HG03460 (cell line): ENCODE measurements around the gene CLCN2.
"Not testable (repeated sequence)": the region's sequence is repeated elsewhere in the genome, so short reads cannot be mapped to it uniquely, and the experiment has no call there.

Experiments
- ATAC-seq: cut with Tn5 transposase; IDR thresholded peaks from one replicate; pipeline ENCODE4 v1.9.1; 2021; ENCODE audit not compliant: unreplicated experiment

CLCN2 gene

DNA sequence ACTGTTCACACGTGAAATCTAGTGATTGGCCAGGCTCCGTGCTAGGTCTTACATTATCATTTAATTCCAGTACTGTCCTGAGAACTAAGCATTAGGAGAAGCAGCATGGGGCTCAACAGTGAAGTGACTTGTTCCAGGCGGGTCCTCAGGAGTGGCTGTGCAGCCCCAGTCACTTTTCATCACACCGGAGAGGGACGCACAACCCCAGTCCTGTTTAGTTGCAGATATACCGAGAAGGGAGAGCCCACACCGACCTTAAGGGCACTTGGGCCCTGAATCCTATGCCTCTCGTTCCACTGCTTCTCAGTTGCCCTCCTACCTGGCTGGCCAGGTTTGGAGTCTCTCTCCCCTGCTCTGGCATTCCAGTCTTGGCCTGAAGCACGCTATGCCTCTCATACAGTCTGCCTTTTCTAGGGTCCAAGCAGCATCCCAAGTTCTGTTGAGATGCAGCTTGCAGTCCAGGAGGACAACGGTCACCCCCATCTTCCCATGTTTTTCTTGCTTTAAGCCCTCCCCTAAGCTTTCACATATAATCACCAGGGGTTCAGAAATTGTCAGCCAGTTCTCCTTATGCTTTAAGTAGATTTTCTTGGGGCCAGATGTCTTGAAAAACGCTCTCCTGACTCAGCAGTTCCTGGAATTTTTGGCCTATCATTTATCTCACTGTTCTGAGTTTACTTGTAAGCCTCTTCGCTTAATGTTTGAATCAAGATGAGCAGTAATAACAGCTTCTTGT, 13.9 kb downstream of the CLCN2 start:
- no peak for ATAC-seq

DNA sequence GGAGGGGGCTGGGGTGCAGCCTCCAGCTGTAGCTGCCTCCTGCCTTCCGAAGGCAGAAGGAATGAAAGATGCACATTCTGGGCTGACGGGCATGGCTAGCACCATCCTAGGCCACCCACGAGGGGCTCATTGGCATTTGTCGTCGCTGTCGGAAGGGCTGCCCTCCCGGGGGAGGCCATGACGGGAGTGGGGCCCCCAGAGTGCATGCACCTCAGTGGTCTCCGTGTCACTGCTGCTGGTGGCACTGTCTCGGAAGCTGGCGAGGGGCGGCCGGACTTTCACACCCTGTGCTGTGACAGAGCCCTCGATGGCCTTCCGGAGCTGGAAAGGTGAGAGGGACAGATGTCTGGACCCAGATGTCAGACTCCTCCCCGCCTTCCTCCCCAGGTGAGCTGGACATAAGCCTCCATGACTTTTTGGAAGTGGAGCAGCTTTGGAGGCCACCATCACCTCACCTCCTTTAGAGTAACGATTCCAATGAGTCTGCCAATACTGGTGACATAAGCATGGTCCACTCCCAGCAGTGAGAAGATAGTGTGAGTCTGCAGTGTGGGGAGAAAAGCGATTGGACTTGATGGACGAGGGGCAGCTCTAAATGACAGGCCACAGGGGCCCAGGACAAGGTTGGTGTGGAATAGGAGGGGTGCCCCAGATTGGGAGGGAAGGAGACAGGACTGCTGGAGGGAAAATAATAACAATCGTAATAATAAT, 14.8 kb downstream of the CLCN2 start:
- ATAC-seq: no peak

DNA sequence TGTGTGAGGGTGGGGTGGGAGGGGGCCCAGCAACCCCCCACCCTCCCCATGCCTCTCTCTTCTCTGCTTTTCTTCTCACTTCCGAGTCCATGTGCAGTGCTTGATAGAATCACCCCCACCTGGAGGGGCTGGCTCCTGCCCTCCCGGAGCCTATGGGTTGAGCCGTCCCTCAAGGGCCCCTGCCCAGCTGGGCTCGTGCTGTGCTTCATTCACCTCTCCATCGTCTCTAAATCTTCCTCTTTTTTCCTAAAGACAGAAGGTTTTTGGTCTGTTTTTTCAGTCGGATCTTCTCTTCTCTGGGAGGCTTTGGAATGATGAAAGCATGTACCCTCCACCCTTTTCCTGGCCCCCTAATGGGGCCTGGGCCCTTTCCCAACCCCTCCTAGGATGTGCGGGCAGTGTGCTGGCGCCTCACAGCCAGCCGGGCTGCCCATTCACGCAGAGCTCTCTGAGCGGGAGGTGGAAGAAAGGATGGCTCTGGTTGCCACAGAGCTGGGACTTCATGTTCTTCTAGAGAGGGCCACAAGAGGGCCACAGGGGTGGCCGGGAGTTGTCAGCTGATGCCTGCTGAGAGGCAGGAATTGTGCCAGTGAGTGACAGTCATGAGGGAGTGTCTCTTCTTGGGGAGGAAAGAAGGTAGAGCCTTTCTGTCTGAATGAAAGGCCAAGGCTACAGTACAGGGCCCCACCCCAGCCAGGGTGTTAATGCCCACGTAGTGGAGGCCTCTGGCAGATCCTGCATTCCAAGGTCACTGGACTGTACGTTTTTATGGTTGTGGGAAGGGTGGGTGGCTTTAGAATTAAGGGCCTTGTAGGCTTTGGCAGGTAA, 15.9 kb downstream of the CLCN2 start:
- ATAC-seq: no peak

DNA sequence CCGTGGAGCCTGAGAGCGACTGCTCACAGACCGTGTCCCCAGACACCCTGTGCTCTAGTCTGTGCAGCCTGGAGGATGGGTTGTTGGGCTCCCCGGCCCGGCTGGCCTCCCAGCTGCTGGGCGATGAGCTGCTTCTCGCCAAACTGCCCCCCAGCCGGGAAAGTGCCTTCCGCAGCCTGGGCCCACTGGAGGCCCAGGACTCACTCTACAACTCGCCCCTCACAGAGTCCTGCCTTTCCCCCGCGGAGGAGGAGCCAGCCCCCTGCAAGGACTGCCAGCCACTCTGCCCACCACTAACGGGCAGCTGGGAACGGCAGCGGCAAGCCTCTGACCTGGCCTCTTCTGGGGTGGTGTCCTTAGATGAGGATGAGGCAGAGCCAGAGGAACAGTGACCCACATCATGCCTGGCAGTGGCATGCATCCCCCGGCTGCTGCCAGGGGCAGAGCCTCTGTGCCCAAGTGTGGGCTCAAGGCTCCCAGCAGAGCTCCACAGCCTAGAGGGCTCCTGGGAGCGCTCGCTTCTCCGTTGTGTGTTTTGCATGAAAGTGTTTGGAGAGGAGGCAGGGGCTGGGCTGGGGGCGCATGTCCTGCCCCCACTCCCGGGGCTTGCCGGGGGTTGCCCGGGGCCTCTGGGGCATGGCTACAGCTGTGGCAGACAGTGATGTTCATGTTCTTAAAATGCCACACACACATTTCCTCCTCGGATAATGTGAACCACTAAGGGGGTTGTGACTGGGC, 16.7 kb downstream of the CLCN2 start:
- no peak for ATAC-seq

DNA sequence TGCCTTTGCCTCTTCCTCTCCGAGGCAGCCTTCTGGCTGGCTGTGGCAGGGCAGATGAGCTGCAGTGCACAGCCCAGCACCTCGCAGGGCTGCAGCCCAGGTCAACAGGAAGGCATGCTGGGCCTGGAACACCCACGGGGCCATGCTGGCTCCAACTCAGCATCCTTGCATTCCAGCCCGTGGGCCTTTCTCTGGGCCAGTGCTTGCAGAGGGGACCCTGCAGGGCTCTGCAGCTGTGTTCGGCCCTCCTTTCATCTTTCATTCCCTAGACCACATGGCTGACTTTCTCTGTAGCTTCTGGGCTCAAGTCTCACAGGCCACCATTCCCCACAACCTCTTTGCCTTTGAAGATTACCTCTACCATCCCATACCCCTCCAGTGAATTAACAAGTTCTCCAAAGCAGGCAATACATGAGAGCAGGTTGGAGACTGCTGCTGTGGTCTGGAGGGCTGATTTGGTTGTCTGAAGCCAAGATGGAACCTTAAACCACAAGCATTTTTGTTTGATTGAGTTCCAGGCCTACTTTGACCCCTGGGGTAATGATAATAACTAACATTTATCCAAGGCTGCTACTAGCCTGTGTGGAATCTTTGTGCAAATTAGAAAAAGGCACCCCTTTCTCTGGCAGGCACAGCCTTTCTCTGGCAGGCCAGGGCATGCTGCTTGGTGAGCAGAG, 18.1 kb downstream of the CLCN2 start:
- no peak for ATAC-seq

DNA sequence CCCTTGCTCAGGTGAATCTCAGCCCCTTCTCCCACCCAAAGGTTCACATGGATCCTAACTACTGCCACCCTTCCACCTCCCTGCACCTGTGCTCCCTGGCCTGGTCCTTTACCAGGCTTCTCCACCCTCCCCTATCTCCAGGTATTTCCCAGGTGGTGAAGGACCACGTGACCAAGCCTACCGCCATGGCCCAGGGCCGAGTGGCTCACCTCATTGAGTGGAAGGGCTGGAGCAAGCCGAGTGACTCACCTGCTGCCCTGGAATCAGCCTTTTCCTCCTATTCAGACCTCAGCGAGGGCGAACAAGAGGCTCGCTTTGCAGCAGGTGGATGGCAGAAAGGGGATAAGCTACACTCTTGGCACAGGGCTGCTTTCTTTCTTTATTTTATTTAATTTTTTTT, 19.5 kb downstream of the CLCN2 start:
- ATAC-seq: no peak

DNA sequence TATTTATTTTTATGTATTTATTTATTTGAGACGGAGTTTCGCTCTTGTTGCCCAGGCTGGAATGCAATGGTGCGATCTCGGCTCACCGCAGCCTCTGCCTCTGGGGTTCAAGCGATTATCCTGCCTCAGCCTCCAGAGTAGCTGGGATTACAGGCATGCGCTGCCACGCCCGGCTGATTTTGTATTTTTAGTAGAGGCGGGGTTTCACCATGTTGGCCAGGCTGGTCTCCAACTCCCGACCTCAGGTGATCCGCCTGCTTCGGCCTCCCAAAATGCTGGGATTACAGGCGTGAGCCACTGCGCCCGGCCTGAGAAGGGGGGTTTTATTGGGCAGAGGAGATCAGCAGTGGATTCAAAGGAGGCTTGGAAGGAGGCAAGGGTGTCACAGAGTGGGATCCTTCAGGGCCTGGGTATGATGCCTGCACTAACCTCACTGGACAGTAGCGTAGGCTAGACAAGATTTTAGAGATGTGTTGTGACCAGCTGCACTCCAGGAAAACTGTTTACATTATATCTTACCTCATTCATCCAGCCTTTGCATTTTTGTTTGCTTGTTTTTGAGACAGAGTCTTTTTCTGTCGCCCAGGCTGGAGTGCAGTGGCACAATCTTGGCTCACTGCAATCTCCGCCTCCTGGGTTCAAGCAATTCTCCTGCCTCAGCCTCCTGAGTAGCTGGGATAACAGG, 21.8 kb downstream of the CLCN2 start:
- ATAC-seq: not testable (repeated sequence)

DNA sequence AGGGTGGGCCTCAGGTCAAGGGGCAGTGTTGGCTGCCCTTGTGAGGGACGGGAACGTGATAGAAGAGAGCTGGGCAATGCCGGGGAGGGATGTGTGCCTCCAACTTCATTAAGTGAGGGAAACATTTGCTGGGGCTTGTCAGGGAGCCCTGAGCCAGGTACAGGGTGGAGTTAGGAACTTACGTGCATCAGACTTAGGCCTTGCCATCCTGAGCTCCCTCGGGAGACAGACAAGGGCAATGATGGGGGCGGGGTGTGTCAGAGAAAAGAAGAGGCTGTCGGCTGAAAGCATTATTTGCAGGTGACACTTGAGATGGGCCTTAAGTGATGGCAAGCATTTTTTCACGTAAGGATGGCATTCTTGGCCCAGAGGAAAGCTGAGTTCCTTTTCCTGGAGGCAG, 22.4 kb downstream of the CLCN2 start:
- no peak for ATAC-seq

DNA sequence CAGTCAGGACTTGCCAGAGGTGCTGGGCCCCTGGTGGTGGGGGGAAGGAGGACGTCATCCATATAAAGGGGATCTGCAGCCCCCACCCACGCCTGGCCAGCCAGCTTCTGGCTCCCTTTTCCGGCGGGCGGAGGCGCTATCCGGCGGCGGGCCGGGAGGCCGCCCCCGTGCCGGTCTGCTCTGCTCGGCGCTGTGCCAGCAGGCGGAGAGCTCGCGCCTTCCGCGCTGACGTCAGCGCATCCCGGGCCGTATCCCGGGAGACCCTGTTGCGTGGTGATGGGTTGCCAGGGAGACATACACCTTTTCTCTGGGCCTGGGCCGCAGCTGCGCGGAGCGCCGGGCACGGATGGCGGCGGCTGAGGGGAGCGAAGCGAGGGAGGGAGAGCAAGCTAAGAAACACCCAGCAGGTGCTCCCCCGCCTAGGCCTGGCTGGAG, 22.9 kb downstream of the CLCN2 start:
- no peak for ATAC-seq

DNA sequence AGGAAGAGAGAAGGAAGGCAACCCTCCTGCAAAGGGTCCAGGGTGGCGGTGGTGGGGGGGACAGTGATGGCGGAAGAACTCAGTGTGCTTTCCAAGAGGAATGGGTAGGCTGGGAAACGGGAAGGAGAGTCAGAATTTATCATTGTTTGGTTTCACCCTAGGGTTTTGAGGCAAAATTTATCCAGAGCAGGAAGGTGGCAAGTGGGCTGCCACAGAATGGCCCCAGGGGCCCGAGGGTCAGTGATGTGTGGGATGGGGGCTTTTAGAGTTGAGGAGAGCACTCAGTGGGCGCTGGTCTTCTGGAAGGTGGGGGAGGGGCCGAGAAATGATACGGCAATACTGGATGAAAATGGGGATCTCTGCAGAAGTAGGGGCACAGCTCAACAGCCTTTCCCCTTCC, 23.4 kb downstream of the CLCN2 start:
- ATAC-seq: no peak

DNA sequence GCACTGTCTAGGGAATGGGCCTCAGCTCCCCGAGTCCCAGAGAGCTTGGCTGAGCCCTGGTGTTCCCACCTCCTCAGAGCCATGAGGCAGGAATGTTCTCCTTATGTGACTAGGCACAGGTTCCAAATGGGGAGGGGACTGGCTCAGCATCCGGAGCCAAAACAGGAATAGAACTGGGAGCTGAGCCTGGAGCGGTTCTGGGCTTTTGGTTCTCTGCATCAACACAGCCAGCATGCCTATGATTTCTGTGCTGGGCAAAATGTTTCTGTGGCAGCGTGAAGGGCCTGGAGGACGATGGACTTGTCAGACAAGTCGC, 24.0 kb downstream of the CLCN2 start, which contains the start of gene FAM131A:
Gene FAM131A, plus strand, starts transcription at position 202 of the 316 bp plus-strand sequence. Its CDS starts 31 bp downstream, at position 233.
- no peak for ATAC-seq

DNA sequence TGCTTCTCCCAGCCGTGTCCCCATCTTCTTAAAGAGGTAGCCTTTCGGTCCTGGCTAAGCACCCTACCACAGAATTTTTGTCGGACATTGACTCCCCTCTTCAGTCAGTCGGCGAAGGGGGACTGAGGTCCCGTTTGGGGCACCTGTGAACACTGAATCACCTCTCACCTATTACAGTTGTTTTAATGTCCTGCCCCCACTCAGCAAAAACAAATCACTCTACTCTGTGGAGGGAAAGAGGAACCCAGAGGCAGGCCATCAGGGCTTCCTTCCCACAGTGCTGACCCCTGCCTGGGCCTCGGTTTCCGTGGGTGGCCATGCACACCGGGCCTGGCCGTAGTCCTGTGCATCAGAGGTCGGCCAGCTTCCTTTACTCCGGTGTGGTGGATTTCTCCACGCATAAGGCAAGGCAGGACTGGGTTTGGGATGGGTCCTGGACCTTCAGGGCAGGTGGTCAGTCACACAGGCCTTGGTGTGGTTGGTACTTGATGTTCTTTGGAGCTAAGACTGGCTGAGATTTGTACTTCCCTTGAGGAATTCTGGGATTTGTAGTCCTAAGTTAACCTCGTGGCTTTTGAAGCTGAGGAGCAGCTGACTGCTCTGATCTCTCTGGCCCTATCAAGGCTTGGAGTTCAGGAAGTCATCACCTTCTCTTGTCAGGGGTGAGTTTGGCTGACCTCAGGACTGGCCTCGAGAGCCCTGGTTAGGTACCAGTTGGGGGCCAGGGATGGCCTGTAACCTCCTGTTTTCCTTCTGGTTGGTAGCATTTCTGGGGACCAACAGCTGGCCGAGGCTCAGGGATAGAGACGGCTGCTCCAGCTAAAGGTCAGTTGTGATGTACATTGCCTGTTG, 24.6 kb downstream of the CLCN2 start:
- no peak for ATAC-seq

DNA sequence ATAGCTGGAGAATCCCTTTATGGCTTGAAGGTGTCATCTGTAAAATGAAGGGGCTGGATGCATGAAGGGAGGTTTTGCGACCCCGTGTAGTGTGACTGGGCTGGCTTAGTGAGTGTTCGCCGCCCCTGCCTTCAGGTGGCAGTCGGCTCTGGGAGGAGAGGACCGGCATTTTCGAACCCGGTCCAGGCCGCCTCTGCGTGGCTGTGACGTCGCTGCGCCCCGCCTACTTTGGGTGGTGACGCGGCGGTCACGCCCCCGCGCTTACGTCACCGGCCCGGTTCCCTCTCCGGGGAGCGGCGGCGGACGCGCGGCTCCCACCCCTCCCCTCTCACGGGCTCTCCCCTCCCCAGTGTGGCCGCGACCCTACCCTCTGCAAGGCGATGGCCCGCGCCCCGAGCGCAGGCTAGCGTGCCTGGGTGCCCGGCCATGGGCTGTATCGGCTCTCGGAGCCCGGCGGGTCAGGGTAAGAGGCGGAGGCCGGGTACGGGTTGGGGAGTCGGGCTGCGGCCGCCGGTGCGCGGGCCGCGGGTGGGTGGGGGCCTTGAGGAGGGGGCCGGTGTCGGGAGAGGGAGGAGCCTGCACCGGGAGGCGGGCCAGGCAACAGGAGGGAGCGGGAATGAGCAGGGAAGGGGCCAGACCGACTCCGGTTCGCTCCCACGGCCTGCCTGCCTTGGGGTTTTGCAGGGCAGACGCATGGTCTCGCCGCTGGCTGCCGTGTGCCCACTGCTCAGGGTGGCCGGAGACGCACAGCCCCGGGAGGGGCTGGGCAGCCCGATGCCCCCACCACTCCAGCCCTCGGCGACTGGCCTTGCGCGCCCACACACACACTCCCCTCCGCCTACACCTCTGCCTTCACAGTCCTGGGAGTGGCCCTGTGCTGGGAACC, 25.5 kb downstream of the CLCN2 start:
- ATAC-seq: peak; percentile 76

DNA sequence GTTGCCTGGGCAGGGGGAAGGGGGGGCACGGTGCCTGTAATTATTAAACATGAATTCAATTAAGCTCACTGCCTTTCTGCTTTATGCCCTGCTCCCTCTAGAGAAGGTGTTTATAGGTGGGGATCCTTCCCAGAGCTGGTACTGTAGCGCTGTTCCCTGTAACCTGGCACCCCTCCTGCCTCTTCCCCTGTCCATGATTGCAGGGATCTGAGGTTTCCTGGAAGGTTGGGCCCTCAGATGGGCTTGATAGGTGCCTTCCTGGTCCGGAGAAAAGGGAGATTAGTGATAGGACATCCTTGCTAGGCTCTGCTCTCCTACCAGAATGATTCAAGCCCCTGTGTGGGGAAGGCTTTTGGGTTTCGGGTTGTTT, 26.1 kb downstream of the CLCN2 start:
- no peak for ATAC-seq

DNA sequence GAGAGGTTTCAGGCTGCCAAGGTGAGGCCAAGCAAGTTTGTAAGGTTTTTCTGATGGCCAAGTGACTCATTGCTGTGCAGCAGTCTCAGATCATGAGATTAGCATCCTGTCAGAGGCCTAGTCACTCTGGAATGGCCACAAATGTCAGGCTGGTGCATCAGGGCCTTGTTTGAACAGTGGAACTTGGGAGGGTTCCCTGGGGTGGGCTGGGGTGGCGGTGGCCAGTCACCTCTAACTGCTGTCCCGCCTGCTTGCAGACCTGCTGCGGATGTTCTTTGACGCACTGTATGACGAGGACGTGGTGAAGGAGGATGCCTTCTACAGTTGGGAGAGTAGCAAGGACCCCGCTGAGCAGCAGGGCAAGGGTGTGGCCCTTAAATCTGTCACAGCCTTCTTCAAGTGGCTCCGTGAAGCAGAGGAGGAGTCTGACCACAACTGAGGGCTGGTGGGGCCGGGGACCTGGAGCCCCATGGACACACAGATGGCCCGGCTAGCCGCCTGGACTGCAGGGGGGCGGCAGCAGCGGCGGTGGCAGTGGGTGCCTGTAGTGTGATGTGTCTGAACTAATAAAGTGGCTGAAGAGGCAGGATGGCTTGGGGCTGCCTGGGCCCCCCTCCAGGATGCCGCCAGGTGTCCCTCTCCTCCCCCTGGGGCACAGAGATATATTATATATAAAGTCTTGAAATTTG, 26.8 kb downstream of the CLCN2 start:
- no peak for ATAC-seq

DNA sequence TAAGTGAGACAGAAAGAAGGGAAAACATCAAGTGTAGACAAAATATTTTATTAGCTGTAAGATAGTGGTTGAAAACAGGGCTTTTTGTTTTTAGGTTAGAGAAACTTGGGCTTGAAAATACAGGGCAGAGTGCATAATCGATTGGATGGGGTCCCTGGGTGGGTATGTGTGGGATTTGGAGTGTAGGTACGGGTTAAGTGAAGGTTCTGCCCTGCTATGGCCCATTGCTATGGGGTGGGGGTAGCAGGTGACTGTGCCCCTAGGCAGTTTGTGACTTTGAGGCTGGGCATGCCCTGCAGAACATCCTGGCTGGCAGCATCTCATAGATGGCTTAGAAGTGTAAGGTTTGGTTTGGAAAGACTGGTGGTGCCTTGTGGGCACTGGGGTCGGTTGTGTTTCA, 27.7 kb downstream of the CLCN2 start:
- no peak for ATAC-seq

DNA sequence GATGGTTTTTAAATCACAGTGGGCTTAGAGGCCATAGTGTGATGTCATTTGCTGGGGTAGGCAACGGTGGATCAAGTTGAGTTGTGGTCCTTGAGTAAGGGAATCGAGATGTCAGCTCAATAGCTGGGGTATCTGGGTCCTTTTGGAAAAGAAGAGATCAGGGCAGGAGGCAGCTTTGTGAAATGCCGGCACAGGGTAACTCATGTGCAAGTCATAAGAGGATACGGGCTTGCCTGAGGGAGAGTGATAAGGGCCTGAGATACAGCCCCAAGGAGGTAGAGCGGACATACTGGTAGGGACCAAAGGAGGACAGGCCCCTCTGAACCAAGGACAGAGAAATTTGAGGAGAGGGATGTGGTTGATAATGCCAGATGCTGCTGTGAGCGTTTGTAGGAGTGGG, 28.2 kb downstream of the CLCN2 start:
- ATAC-seq: no peak
